SK-N-SH (cell line): ENCODE results near the gene GAMT. TPM values are rescaled to one million over a fixed set of nuclear protein-coding genes. Genes with fewer than 3 reads are reported as not detected.

Experiments
- CTCF ChIA-PET: fragments of 300-600, 350-600 bp; formaldehyde crosslinking; extraction: SDS; loops from one replicate; lab custom pipeline; 2021; lab: Yijun Ruan, JAX
- POLR2A ChIA-PET: fragments of 350-600 bp; sonication (Branson Sonifier 250); formaldehyde crosslinking; extraction: SDS; loops from one replicate; lab custom pipeline; 2020; ENCODE audit warnings: antibody characterized with exemption, inconsistent platforms; lab: Yijun Ruan, JAX
- DNase-seq: peaks from one replicate; pipeline ENCODE4 v3.0.0; 2012
- H2AFZ ChIP-seq: fragments of 200-600 bp; sonication (generic); 2 replicates; pipeline ENCODE4 v1.8.1; 2016; ENCODE audit warnings: antibody characterized with exemption, mild to moderate bottlenecking, low read depth
- H3F3A ChIP-seq: fragments of 200-600 bp; sonication (generic); replicated peaks from 2 replicates; pipeline ENCODE3; 2016; ENCODE audit warnings: antibody characterized with exemption, mild to moderate bottlenecking; ENCODE audit not compliant: insufficient read depth
- H3K27ac ChIP-seq, 2 experiments: fragments of 200-500 bp in 1 of 2; fragments of 200-600 bp in 1 of 2; sonication (Bioruptor generic) in 1 of 2; sonication (generic), shearing (Covaris generic) in 1 of 2; 2 replicates each; pipeline versions ENCODE4 v1.5.1 to v1.6.1; 2014 to 2016; ENCODE audit warnings: low read depth in 2 of 2, inconsistent platforms in 1 of 2, low read length in 1 of 2, mild to moderate bottlenecking in 1 of 2, mixed read lengths in 1 of 2
- H3K27me3 ChIP-seq: fragments of 200-600 bp; sonication (generic), shearing (Covaris generic); 2 replicates; pipeline ENCODE4 v1.6.1; 2016; ENCODE audit warnings: mixed run types; ENCODE audit not compliant: insufficient read depth
- H3K36me3 ChIP-seq, 2 experiments: fragments of 200-500 bp in 1 of 2; fragments of 200-600 bp in 1 of 2; sonication (Bioruptor generic) in 1 of 2; sonication (generic) in 1 of 2; replicated peaks in 1 of 2; 2 replicates each; pipeline versions ENCODE3 to v1.5.1; 2014 to 2016; ENCODE audit warnings: low read length in 1 of 2, mild to moderate bottlenecking in 1 of 2; ENCODE audit not compliant: insufficient read depth in 2 of 2, control insufficient read depth in 1 of 2
- H3K4me1 ChIP-seq, 2 experiments: fragments of 200-500 bp in 1 of 2; fragments of 200-600 bp in 1 of 2; sonication (Bioruptor generic) in 1 of 2; sonication (generic), shearing (Covaris generic) in 1 of 2; 2 replicates each; pipeline versions ENCODE4 v1.5.1 to v1.6.1; 2014 to 2016; ENCODE audit warnings: low read depth in 1 of 2, low read length in 1 of 2, mixed run types in 1 of 2; ENCODE audit not compliant: insufficient read depth in 2 of 2, control insufficient read depth in 1 of 2
- H3K4me2 ChIP-seq: fragments of 200-600 bp; sonication (generic), shearing (Covaris generic); 2 replicates; pipeline ENCODE4 v1.6.1; 2017; ENCODE audit warnings: mixed run types
- H3K4me3 ChIP-seq, 2 experiments: fragments of 200-500 bp in 1 of 2; fragments of 200-600 bp in 1 of 2; sonication (Bioruptor generic) in 1 of 2; sonication (generic), shearing (Covaris generic) in 1 of 2; 2 replicates each; pipeline versions ENCODE4 v1.5.1 to v1.8.1; 2014 to 2016; ENCODE audit warnings: low read depth in 2 of 2, inconsistent platforms in 1 of 2, low read length in 1 of 2, mild to moderate bottlenecking in 1 of 2, mixed read lengths in 1 of 2, moderate library complexity in 1 of 2
- H3K79me2 ChIP-seq: fragments of 200-600 bp; sonication (generic); 2 replicates; pipeline ENCODE4 v1.8.1; 2017; ENCODE audit warnings: mild to moderate bottlenecking; ENCODE audit not compliant: insufficient read depth
- H3K9ac ChIP-seq: fragments of 200-600 bp; sonication (generic); 2 replicates; pipeline ENCODE4 v1.6.1; 2017; ENCODE audit warnings: mixed run types
- H3K9me2 ChIP-seq: fragments of 200-600 bp; sonication (generic); 2 replicates; pipeline ENCODE4 v1.6.1; 2017; ENCODE audit warnings: mixed run types
- H3K9me3 ChIP-seq: fragments of 200-600 bp; sonication (generic); 2 replicates; pipeline ENCODE4 v1.6.1; 2017; ENCODE audit warnings: mixed run types, mild to moderate bottlenecking, moderate library complexity
- H4K20me1 ChIP-seq: fragments of 200-600 bp; sonication (generic); 2 replicates; pipeline ENCODE4 v1.6.1; 2017; ENCODE audit warnings: mild to moderate bottlenecking, mixed run types; ENCODE audit not compliant: insufficient read depth
- ELF1 ChIP-seq: IDR thresholded peaks from 2 replicates; pipeline ENCODE4 v1.4.0; 2012
- EP300 ChIP-seq, 2 experiments: IDR thresholded peaks; 2 replicates each; pipeline versions ENCODE4 v1.4.0 to v1.6.1; 2012; ENCODE audit warnings: borderline replicate concordance in 1 of 2, low read depth in 1 of 2, low read length in 1 of 2
- EZH2phosphoT487 ChIP-seq: fragments of 200-600 bp; sonication (generic); IDR thresholded peaks from 2 replicates; pipeline ENCODE4 v1.6.1; 2017; ENCODE audit warnings: low read depth, mixed run types, mild to moderate bottlenecking, antibody characterized with exemption, moderate library complexity, borderline replicate concordance
- FOXJ3 ChIP-seq: sonication (generic); formaldehyde crosslinking; IDR thresholded peaks from 2 replicates; pipeline ENCODE4 v1.5.1; 2020; ENCODE audit warnings: mild to moderate bottlenecking, missing genetic modification reagents
- FOXM1 ChIP-seq: IDR thresholded peaks from 2 replicates; pipeline ENCODE4 v1.4.0; 2012; ENCODE audit warnings: low read depth, mild to moderate bottlenecking
- GATA2 ChIP-seq: sonication (generic); formaldehyde crosslinking; IDR thresholded peaks from 2 replicates; pipeline ENCODE4 v1.5.0; 2020; ENCODE audit warnings: mild to moderate bottlenecking, missing genetic modification reagents
- JUND ChIP-seq: IDR thresholded peaks from 2 replicates; pipeline ENCODE4 v1.4.0; 2012
- MXI1 ChIP-seq: IDR thresholded peaks from 2 replicates; pipeline ENCODE4 v1.6.1; 2012; ENCODE audit warnings: mild to moderate bottlenecking, low read depth, low read length, improper control_type of control experiment
- NRF1 ChIP-seq: IDR thresholded peaks from 2 replicates; pipeline ENCODE4 v1.6.1; 2012; ENCODE audit warnings: low read depth, mild to moderate bottlenecking, low read length
- POLR2AphosphoS5 ChIP-seq: IDR thresholded peaks from 2 replicates; pipeline ENCODE4 v1.6.1; 2012; ENCODE audit warnings: low read depth, low read length
- RCOR1 ChIP-seq: fragments of 150-350 bp; IDR thresholded peaks from 2 replicates; pipeline ENCODE4 v1.6.1; 2017; ENCODE audit warnings: antibody characterized with exemption, low read length
- RXRA ChIP-seq: IDR thresholded peaks from 2 replicates; pipeline ENCODE4 v1.4.0; 2012; ENCODE audit warnings: low read depth, mild to moderate bottlenecking, borderline replicate concordance
- SIN3A ChIP-seq: IDR thresholded peaks from 2 replicates; pipeline ENCODE4 v1.6.1; 2012; ENCODE audit warnings: low read depth, mild to moderate bottlenecking, low read length, moderate library complexity, borderline replicate concordance
- YY1 ChIP-seq: IDR thresholded peaks from 2 replicates; pipeline ENCODE4 v1.4.0; 2012; ENCODE audit warnings: low read depth, mild to moderate bottlenecking
- WGBS: methylation state at CpG from one replicate; pipeline ENCODE4 v1.1.6; 2017; ENCODE audit warnings: low lambda C conversion rate; 5-methylcytosine and 5-hydroxymethylcytosine counted together
- polyA plus RNA-seq, 3 experiments: library from polyadenylated mRNA; depleted of rRNA; stranded (reverse); fragments of >200 nt; gene quantifications; 2 replicates each; pipeline ENCODE4 v1.2.3, GENCODE V29; 2012
- TF ChIP-seq, protein P1 (sequence below): IDR thresholded peaks from 2 replicates; pipeline ENCODE4 v1.4.0; 2012; ENCODE audit warnings: low read depth, borderline replicate concordance
- TF ChIP-seq, protein P2 (sequence below): fragments of 150-350 bp; IDR thresholded peaks from 2 replicates; pipeline ENCODE4 v1.6.1; 2017; ENCODE audit warnings: antibody characterized with exemption, low read length, low read depth, borderline replicate concordance
- TF ChIP-seq, protein P3 (sequence below): fragments of 200-600 bp; sonication (generic); IDR thresholded peaks from 2 replicates; pipeline ENCODE4 v1.6.1; 2017; ENCODE audit warnings: antibody characterized with exemption, mild to moderate bottlenecking, moderate library complexity
- TF ChIP-seq, protein P4 (sequence below): IDR thresholded peaks from 2 replicates; pipeline ENCODE4 v1.6.1; 2012; ENCODE audit warnings: mild to moderate bottlenecking, low read depth, low read length, moderate library complexity
- TF ChIP-seq, protein P5 (sequence below): IDR thresholded peaks from 2 replicates; pipeline ENCODE4 v1.4.0; 2012; ENCODE audit warnings: low read depth, borderline replicate concordance

GAMT gene
- polyA plus RNA-seq, 1 of the 3 experiments (the other 2 are of a cell fraction), result 85.3 TPM

DNA sequence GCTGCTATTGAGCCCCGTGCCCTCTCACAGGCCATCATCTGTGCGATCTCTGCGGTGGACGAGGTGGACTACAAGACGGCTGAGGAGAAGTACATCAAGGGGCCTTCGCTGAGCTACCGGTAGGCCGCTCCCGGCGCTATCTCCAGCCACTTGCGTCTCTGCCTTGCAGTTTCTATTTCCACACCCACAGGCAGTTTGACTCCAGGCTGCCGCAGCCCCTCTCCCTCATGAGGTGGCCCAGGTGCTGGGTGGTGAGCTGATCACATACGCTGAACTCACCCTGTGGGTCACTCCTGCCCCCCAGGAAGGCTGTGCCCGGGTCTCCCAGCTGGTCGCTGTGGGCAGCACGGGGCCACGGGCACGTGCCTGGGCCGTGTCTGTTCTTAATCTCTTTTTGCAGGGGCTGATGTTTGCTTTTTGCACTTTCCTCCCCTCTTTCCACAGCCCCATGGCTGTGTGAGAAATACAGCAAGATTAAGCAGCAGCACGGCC is 28.3 kb downstream of the GAMT start (continued):
- TF ChIP-seq, protein P1, sequence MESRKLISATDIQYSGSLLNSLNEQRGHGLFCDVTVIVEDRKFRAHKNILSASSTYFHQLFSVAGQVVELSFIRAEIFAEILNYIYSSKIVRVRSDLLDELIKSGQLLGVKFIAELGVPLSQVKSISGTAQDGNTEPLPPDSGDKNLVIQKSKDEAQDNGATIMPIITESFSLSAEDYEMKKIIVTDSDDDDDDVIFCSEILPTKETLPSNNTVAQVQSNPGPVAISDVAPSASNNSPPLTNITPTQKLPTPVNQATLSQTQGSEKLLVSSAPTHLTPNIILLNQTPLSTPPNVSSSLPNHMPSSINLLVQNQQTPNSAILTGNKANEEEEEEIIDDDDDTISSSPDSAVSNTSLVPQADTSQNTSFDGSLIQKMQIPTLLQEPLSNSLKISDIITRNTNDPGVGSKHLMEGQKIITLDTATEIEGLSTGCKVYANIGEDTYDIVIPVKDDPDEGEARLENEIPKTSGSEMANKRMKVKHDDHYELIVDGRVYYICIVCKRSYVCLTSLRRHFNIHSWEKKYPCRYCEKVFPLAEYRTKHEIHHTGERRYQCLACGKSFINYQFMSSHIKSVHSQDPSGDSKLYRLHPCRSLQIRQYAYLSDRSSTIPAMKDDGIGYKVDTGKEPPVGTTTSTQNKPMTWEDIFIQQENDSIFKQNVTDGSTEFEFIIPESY, result no peak
- no peak for TF ChIP-seq MXI1
- TF ChIP-seq, protein P2, sequence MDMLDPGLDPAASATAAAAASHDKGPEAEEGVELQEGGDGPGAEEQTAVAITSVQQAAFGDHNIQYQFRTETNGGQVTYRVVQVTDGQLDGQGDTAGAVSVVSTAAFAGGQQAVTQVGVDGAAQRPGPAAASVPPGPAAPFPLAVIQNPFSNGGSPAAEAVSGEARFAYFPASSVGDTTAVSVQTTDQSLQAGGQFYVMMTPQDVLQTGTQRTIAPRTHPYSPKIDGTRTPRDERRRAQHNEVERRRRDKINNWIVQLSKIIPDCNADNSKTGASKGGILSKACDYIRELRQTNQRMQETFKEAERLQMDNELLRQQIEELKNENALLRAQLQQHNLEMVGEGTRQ, result no peak

DNA sequence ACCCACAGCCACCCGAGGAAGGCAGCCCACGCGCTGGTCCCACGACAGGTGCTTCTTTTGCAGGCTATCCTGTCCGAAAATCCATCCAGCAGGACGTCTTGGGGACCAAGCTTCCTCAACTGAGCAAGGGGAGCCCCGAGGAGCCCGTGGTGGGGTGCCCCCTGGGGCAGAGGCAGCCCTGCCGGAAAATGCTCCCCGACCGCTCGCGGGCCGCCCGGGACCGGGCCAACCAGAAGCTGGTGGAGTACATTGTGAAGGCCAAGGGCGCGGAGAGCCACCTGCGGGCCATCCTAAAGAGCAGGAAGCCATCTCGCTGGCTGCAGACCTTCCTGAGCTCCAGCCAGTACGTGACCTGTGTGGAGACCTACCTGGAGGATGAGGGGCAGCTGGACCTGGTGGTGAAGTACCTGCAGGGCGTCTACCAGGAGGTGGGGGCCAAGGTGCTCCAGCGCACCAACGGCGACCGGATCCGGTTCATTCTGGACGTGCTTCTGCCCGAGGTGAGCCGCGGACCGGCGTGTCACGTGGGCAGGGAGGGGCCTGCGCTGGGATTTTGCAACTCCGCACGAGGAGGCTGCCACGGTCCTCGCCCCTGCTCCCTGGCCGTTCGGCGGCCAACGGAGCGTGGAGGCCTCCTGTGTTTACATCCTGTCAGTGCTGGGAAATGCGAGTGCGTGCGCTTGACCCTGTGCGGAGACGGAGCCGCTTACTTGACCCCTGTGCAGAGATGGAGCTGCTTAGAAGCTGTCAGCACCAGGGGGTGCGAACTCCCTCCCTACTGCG is 30.6 kb downstream of the GAMT start:
- peaks cover 17 to 60% of the 10 kb centered on the region in 2 experiments for H3K36me3 ChIP-seq
- no peaks in the 10 kb centered on the region for H3K4me1 ChIP-seq
- peaks cover 3% of the 10 kb centered on the region; the same call in 1 of the 2 replicates for H3K79me2 ChIP-seq
- ChIA-PET CTCF (interaction anchor here (0.7 to 7.4 kb wide), 9 partner anchors 10 to 132 kb away, joined by 3 to 81 read pairs (median 6); no protein-coding TSS in a partner anchor), POLR2A (interaction anchor here (0.8 kb wide), 1 partner anchor 141 kb away, joined by 3 read pairs; no protein-coding TSS in a partner anchor)
- H3K9me3 ChIP-seq, result no peaks in the 10 kb centered on the region
- H3K27ac ChIP-seq, result no peak overlapping the region
- peaks cover 3% of the 10 kb centered on the region for H3F3A ChIP-seq
- no peaks in the 10 kb centered on the region for H3K27me3 ChIP-seq
- H2AFZ ChIP-seq, result no peak overlapping the region
- no peaks in the 10 kb centered on the region for H3K9me2 ChIP-seq
- H3K4me3 ChIP-seq, result no peak overlapping the region
- no peak for DNase-seq
- H3K9ac ChIP-seq, result no peak overlapping the region
- 95% methylated on average over 29 of the region's 52 CpGs for WGBS
- no peaks in the 10 kb centered on the region for H4K20me1 ChIP-seq
- H3K4me2 ChIP-seq, result no peak overlapping the region
- TF ChIP-seq YY1, result no peak
- no peak for TF ChIP-seq EZH2phosphoT487
- TF ChIP-seq, protein P3, sequence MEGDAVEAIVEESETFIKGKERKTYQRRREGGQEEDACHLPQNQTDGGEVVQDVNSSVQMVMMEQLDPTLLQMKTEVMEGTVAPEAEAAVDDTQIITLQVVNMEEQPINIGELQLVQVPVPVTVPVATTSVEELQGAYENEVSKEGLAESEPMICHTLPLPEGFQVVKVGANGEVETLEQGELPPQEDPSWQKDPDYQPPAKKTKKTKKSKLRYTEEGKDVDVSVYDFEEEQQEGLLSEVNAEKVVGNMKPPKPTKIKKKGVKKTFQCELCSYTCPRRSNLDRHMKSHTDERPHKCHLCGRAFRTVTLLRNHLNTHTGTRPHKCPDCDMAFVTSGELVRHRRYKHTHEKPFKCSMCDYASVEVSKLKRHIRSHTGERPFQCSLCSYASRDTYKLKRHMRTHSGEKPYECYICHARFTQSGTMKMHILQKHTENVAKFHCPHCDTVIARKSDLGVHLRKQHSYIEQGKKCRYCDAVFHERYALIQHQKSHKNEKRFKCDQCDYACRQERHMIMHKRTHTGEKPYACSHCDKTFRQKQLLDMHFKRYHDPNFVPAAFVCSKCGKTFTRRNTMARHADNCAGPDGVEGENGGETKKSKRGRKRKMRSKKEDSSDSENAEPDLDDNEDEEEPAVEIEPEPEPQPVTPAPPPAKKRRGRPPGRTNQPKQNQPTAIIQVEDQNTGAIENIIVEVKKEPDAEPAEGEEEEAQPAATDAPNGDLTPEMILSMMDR, result no peak
- TF ChIP-seq SIN3A, result no peak
- TF ChIP-seq ELF1, result no peak
- no peak for TF ChIP-seq NRF1
- TF ChIP-seq RXRA, result no peak
- TF ChIP-seq RCOR1, result no peak
- TF ChIP-seq FOXJ3, result no peak
- TF ChIP-seq POLR2AphosphoS5, result no peak
- TF ChIP-seq, protein P4, sequence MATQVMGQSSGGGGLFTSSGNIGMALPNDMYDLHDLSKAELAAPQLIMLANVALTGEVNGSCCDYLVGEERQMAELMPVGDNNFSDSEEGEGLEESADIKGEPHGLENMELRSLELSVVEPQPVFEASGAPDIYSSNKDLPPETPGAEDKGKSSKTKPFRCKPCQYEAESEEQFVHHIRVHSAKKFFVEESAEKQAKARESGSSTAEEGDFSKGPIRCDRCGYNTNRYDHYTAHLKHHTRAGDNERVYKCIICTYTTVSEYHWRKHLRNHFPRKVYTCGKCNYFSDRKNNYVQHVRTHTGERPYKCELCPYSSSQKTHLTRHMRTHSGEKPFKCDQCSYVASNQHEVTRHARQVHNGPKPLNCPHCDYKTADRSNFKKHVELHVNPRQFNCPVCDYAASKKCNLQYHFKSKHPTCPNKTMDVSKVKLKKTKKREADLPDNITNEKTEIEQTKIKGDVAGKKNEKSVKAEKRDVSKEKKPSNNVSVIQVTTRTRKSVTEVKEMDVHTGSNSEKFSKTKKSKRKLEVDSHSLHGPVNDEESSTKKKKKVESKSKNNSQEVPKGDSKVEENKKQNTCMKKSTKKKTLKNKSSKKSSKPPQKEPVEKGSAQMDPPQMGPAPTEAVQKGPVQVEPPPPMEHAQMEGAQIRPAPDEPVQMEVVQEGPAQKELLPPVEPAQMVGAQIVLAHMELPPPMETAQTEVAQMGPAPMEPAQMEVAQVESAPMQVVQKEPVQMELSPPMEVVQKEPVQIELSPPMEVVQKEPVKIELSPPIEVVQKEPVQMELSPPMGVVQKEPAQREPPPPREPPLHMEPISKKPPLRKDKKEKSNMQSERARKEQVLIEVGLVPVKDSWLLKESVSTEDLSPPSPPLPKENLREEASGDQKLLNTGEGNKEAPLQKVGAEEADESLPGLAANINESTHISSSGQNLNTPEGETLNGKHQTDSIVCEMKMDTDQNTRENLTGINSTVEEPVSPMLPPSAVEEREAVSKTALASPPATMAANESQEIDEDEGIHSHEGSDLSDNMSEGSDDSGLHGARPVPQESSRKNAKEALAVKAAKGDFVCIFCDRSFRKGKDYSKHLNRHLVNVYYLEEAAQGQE, result no peak
- no peak for TF ChIP-seq EP300 (IDR thresholded peaks at IDR 0.05; ENCODE audit: borderline replicate concordance in 1 of 2, low read depth in 1 of 2, low read length in 1 of 2)
- TF ChIP-seq, protein P2, result no peak
- no peak for TF ChIP-seq JUND
- no peak for TF ChIP-seq FOXM1
- TF ChIP-seq, protein P5, sequence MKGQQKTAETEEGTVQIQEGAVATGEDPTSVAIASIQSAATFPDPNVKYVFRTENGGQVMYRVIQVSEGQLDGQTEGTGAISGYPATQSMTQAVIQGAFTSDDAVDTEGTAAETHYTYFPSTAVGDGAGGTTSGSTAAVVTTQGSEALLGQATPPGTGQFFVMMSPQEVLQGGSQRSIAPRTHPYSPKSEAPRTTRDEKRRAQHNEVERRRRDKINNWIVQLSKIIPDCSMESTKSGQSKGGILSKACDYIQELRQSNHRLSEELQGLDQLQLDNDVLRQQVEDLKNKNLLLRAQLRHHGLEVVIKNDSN, result no peak
- no peak for TF ChIP-seq GATA2 (CRISPR knock-in tag)
